CD4-positive, alpha-beta memory T cell (primary cell): Measurements from ENCODE around the gene MDK. TPM values are rescaled to one million over a fixed set of nuclear protein-coding genes. Genes with fewer than 3 reads are reported as not detected.

ENCODE experiments used
- CTCF ChIA-PET: fragments of 350-600 bp; sonication (Branson Sonifier 250); formaldehyde crosslinking; loops from one replicate; lab custom pipeline; 2021; ENCODE audit warnings: inconsistent platforms; ENCODE audit not compliant: partially characterized antibody; lab: Charles Lee
- POLR2A ChIA-PET: fragments of 350-600 bp; sonication (Branson Sonifier 250); formaldehyde crosslinking; loops from one replicate; lab custom pipeline; 2021; ENCODE audit not compliant: partially characterized antibody; lab: Charles Lee
- DNase-seq, 5 donors: peaks; one replicate each; pipeline versions ENCODE4 v3.0.0 to v3.0.0-alpha.2; 2020 to 2022; ENCODE audit warnings: mixed read lengths in 1 of 5
- H3K27ac ChIP-seq: one replicate; pipeline ENCODE4 v1.7.0; 2013; ENCODE audit warnings: low read depth, low read length
- H3K27me3 ChIP-seq: 2 replicates; pipeline ENCODE4 v1.7.0; 2013; ENCODE audit warnings: mild to moderate bottlenecking, low read length, moderate library complexity; ENCODE audit not compliant: insufficient read depth
- H3K36me3 ChIP-seq: 2 replicates; pipeline ENCODE4 v1.7.0; 2013; ENCODE audit warnings: mild to moderate bottlenecking, low read length, moderate library complexity; ENCODE audit not compliant: insufficient read depth
- H3K4me1 ChIP-seq: 2 replicates; pipeline ENCODE4 v1.7.0; 2013; ENCODE audit warnings: mild to moderate bottlenecking, low read length, moderate library complexity; ENCODE audit not compliant: insufficient read depth
- H3K4me3 ChIP-seq, 2 donors: one replicate each; pipeline ENCODE4 v1.7.0; 2013; ENCODE audit warnings: low read length in 2 of 2, mild to moderate bottlenecking in 1 of 2
- H3K9me3 ChIP-seq, 2 donors: one replicate each; pipeline ENCODE4 v1.7.0; 2013; ENCODE audit warnings: low read length in 2 of 2, control low read depth in 1 of 2; ENCODE audit not compliant: control insufficient read depth in 1 of 2
- H3K27ac Mint-ChIP-seq, 7 donors: one replicate each; pipeline ENCODE4 v1.8.0; 2020 to 2021; ENCODE audit warnings: mixed read lengths in 7 of 7, mild to moderate bottlenecking in 6 of 7, inconsistent platforms in 3 of 7, moderate library complexity in 3 of 7
- H3K27me3 Mint-ChIP-seq, 2 donors: one replicate each; pipeline ENCODE4 v1.8.0; 2020 to 2021; ENCODE audit warnings: mixed read lengths in 2 of 2
- H3K36me3 Mint-ChIP-seq, 2 donors: one replicate each; pipeline ENCODE4 v1.8.0; 2020 to 2021; ENCODE audit warnings: mixed read lengths in 2 of 2, inconsistent platforms in 1 of 2, mild to moderate bottlenecking in 1 of 2
- H3K4me1 Mint-ChIP-seq, 4 donors: one replicate each; pipeline ENCODE4 v1.8.0; 2020 to 2021; ENCODE audit warnings: mixed read lengths in 4 of 4, mild to moderate bottlenecking in 1 of 4
- H3K4me3 Mint-ChIP-seq, 8 donors: one replicate each; pipeline ENCODE4 v1.8.0; 2020 to 2021; ENCODE audit warnings: mixed read lengths in 8 of 8, mild to moderate bottlenecking in 7 of 8, moderate library complexity in 6 of 8, inconsistent platforms in 3 of 8
- H3K9me3 Mint-ChIP-seq, 8 donors: one replicate each; pipeline ENCODE4 v1.8.0; 2020 to 2021; ENCODE audit warnings: mixed read lengths in 8 of 8, mild to moderate bottlenecking in 5 of 8, inconsistent platforms in 3 of 8, moderate library complexity in 1 of 8
- intact Hi-C: fragments of 100-400 bp; cut with micrococcal nuclease; formaldehyde crosslinking; loops from one replicate; pipeline ENCODE4 v1.15.1; 2023
- polyA plus RNA-seq, 2 donors: library from polyadenylated mRNA; unstranded; fragments of 300-500 nt; fragmentation: Illumina TruSeq; gene quantifications; one replicate each; pipeline ENCODE4 v1.2.3, GENCODE V29; 2021
- total RNA-seq, 2 experiments: library from RNA; stranded (reverse); gene quantifications; one replicate each; pipeline ENCODE4 v1.2.3, GENCODE V29; 2021

MDK gene
- total and polyA plus RNA-seq, 4 experiments from 2014 or later, result 4.7 to 5.6 TPM; not detected in 2

GRCh38 chr11:46364791-46365190, 16.7 kb upstream of the MDK start:
- CTCF ChIA-PET, result interaction anchor here (0.7 to 15.2 kb wide), 4 partner anchors 14 to 126 kb away, joined by 3 to 469 read pairs (median 5); partner anchors contain the start of gene DGKZ

GRCh38 chr11:46366260-46366659, 15.2 kb upstream of the MDK start:
- POLR2A ChIA-PET, result interaction anchor here (0.8 to 19.9 kb wide), 3 partner anchors 15 to 51 kb away, joined by 3 to 334 read pairs (median 5); partner anchors contain the start of genes DGKZ and MDK
- H3K4me3 Mint-ChIP-seq, result no peak overlapping the region

More at GRCh38 chr11:46364791-46365190, 16.7 kb upstream of the MDK start:
- Histone ChIP-seq H3K27ac (no peak overlapping the region), H3K27me3 (no peaks in the 10 kb centered on the region), H3K4me3 (no peak overlapping the region), H3K4me1 (peaks cover 81% of the 10 kb centered on the region), H3K9me3 (no peaks in the 10 kb centered on the region), H3K36me3 (peaks cover 37% of the 10 kb centered on the region)
- H3K36me3 Mint-ChIP-seq, result peaks cover 10 to 42% of the 10 kb centered on the region in 2 donors
- H3K4me3 Mint-ChIP-seq, result peak overlapping the region in 1 of 8 donors; percentile 20
- DNase-seq, result peak in 1 of 5 donors; percentile 0
- POLR2A ChIA-PET, result interaction anchor here (19.9 kb wide), 1 partner anchor 14 kb away, joined by 334 read pairs; the partner anchor contains the start of gene DGKZ
- H3K9me3 Mint-ChIP-seq, result no peaks in the 10 kb centered on the region
- H3K27me3 Mint-ChIP-seq, result no peaks in the 10 kb centered on the region
- H3K4me1 Mint-ChIP-seq, result peaks cover 29 to 79% (median 56%) of the 10 kb centered on the region in 4 donors
- intact Hi-C loops, result loop anchor here (5.0 kb wide), 1 partner anchor 57 kb away; no protein-coding TSS in a partner anchor
- peak overlapping the region; percentile 36 to 86 (median 54) for H3K27ac Mint-ChIP-seq

GRCh38 chr11:46366661-46367161, 14.8 kb upstream of the MDK start:
- CTCF ChIA-PET, result interaction anchor here (0.8 to 15.2 kb wide), 4 partner anchors 16 to 127 kb away, joined by 3 to 469 read pairs (median 4); partner anchors contain the start of gene DGKZ
- Histone ChIP-seq H3K36me3 (peaks cover 47% of the 10 kb centered on the region), H3K4me1 (peaks cover 61% of the 10 kb centered on the region), H3K4me3 (no peak overlapping the region), H3K27ac (peak overlapping the region; percentile 22), H3K27me3 (no peaks in the 10 kb centered on the region), H3K9me3 (no peaks in the 10 kb centered on the region)
- Mint-ChIP-seq H3K27me3 (no peaks in the 10 kb centered on the region), H3K4me1 (peaks cover 22 to 60% (median 44%) of the 10 kb centered on the region in 4 donors), H3K9me3 (no peaks in the 10 kb centered on the region), H3K27ac (no peak overlapping the region), H3K4me3 (no peak overlapping the region), H3K36me3 (peaks cover 15 to 51% of the 10 kb centered on the region in 2 donors)
- no peak for DNase-seq
- intact Hi-C loops, result loop anchor here (1.0 to 5.0 kb wide), 3 partner anchors 14 to 127 kb away; no protein-coding TSS in a partner anchor
- POLR2A ChIA-PET, result interaction anchor here (0.8 to 19.9 kb wide), 3 partner anchors 14 to 51 kb away, joined by 3 to 334 read pairs (median 5); partner anchors contain the start of genes DGKZ and MDK

More at GRCh38 chr11:46366260-46366659, 15.2 kb upstream of the MDK start:
- no peaks in the 10 kb centered on the region for H3K9me3 ChIP-seq
- no peaks in the 10 kb centered on the region for H3K9me3 Mint-ChIP-seq
- H3K36me3 Mint-ChIP-seq, result peaks cover 15 to 48% of the 10 kb centered on the region in 2 donors
- peaks cover 44% of the 10 kb centered on the region for H3K36me3 ChIP-seq
- no peaks in the 10 kb centered on the region for H3K27me3 ChIP-seq
- DNase-seq, result no peak
- intact Hi-C loops, result loop anchor here (5.0 kb wide), 1 partner anchor 59 kb away; no protein-coding TSS in a partner anchor
- H3K4me1 ChIP-seq, result peaks cover 66% of the 10 kb centered on the region
- no peak overlapping the region for H3K4me3 ChIP-seq
- H3K27ac Mint-ChIP-seq, result peak overlapping the region in 1 of 7 donors; percentile 12
- H3K4me1 Mint-ChIP-seq, result peaks cover 22 to 65% (median 46%) of the 10 kb centered on the region in 4 donors
- no peaks in the 10 kb centered on the region for H3K27me3 Mint-ChIP-seq
- CTCF ChIA-PET, result interaction anchor here (0.7 to 15.2 kb wide), 4 partner anchors 16 to 128 kb away, joined by 3 to 469 read pairs (median 4); partner anchors contain the start of gene DGKZ
- H3K27ac ChIP-seq, result no peak overlapping the region

DNA sequence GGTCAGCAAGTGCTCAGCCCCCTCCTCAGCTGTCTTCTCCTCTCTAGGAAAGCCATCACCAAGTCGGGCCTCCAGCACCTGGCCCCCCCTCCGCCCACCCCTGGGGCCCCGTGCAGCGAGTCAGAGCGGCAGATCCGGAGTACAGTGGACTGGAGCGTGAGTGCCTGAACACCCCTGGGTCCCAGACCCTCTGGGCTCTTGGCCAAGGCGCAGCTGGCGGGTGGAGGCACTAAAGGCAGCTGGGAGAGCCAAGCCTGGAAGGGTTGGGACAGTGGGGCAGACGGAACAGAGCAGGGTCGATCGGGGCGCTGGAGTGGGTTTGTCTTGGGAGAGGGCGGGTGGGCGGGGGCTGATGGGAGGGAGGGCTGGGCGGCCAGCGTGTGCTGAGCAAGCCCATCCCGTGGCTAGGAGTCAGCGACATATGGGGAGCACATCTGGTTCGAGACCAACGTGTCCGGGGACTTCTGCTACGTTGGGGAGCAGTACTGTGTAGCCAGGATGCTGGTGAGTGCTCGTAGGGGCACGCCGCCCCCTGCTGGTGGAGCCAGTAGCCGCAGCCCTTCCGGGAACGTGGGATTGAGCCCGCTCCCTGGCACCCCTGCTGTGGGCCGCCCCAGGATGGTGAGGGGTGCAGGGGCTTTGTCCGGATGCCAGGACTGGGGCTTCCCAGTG, 14.1 kb upstream of the MDK start:
- H3K4me1 ChIP-seq, result peaks cover 55% of the 10 kb centered on the region

GRCh38 chr11:46367916-46368267, 13.6 kb upstream of the MDK start:
- no peak for DNase-seq
- ChIA-PET POLR2A (interaction anchor here (19.9 kb wide), 1 partner anchor 17 kb away, joined by 334 read pairs; the partner anchor contains the start of gene DGKZ), CTCF (interaction anchor here (0.6 to 15.2 kb wide), 10 partner anchors 8 to 698 kb away, joined by 3 to 469 read pairs (median 4); partner anchors contain the start of gene DGKZ)
- no peak overlapping the region for H3K27ac ChIP-seq
- no peak overlapping the region for H3K4me3 Mint-ChIP-seq
- H3K27me3 ChIP-seq, result no peaks in the 10 kb centered on the region
- no peaks in the 10 kb centered on the region for H3K9me3 ChIP-seq
- H3K27me3 Mint-ChIP-seq, result no peaks in the 10 kb centered on the region
- H3K9me3 Mint-ChIP-seq, result no peaks in the 10 kb centered on the region
- intact Hi-C loops, result loop anchor here (1.0 to 5.0 kb wide), 3 partner anchors 16 to 129 kb away; no protein-coding TSS in a partner anchor
- peaks cover 15 to 56% of the 10 kb centered on the region in 2 donors for H3K36me3 Mint-ChIP-seq
- H3K36me3 ChIP-seq, result peaks cover 49% of the 10 kb centered on the region
- H3K4me1 Mint-ChIP-seq, result peaks cover 19 to 49% (median 36%) of the 10 kb centered on the region in 4 donors
- H3K4me3 ChIP-seq, result no peak overlapping the region
- H3K27ac Mint-ChIP-seq, result peak overlapping the region in 3 of 7 donors; percentile 24 to 70 (median 42)
- peaks cover 50% of the 10 kb centered on the region for H3K4me1 ChIP-seq

More for the DNA sequence above, 14.1 kb upstream of the MDK start:
- Histone ChIP-seq H3K4me3 (no peak overlapping the region), H3K9me3 (no peaks in the 10 kb centered on the region), H3K36me3 (peaks cover 51% of the 10 kb centered on the region), H3K27ac (peak overlapping the region; percentile 22), H3K27me3 (no peaks in the 10 kb centered on the region)
- Mint-ChIP-seq H3K4me3 (no peak overlapping the region), H3K36me3 (peaks cover 15 to 55% of the 10 kb centered on the region in 2 donors), H3K9me3 (no peaks in the 10 kb centered on the region), H3K27me3 (no peaks in the 10 kb centered on the region), H3K4me1 (peaks cover 21 to 55% (median 40%) of the 10 kb centered on the region in 4 donors), H3K27ac (peak overlapping the region in 3 of 7 donors; percentile 24 to 53 (median 42))
- POLR2A ChIA-PET, result interaction anchor here (0.8 to 19.9 kb wide), 3 partner anchors 14 to 52 kb away, joined by 3 to 334 read pairs (median 5); partner anchors contain the start of genes DGKZ and MDK
- CTCF ChIA-PET, result interaction anchor here (0.6 to 15.2 kb wide), 9 partner anchors 9 to 699 kb away, joined by 3 to 469 read pairs (median 4); partner anchors contain the start of gene DGKZ
- DNase-seq, result peak; percentile 68 to 74 (median 73)
- intact Hi-C loops, result loop anchor here (1.0 to 5.0 kb wide), 3 partner anchors 15 to 128 kb away; no protein-coding TSS in a partner anchor

DNA sequence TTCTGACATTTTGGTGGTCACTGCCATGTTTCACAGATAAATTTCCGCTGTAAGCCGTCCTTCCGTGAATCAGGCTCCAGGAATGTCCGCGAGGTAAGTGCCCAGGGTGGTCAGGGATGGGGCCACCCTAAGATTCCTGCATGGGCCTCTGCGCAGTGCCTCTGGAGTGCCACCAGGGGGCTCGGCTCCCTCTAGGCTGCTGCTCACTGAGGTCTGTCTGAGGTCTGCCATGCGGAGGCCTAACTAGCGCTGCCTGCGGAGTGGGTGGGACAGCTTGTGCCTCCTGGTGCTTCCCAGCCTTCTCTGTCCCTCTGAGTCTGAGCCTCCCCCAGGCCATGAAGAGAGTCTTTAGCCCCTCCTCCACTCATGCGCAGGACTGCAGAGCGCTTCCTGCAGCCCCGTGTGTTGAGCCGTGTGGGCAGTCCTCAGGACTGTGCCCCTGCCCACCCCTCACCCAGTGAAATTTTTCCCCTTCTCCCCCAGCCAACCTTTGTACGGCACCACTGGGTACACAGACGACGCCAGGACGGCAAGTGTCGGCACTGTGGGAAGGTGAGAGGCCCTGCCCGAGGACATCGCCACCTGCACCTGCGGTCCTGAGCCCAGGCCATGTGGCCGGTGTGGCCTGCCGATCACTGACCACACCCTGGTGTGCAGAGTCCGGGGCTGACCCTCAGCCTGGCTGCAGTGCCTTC, 11.9 kb upstream of the MDK start:
- no peak overlapping the region for H3K27ac ChIP-seq
- intact Hi-C loops, result loop anchor here (5.0 kb wide), 1 partner anchor 62 kb away; no protein-coding TSS in a partner anchor
- POLR2A ChIA-PET, result interaction anchor here (1.2 to 19.9 kb wide), 2 partner anchors 8 to 19 kb away, joined by 3 to 334 read pairs; partner anchors contain the start of gene DGKZ

More for the DNA sequence above, 11.9 kb upstream of the MDK start:
- CTCF ChIA-PET, result interaction anchor here (0.6 to 15.2 kb wide), 4 partner anchors 9 to 387 kb away, joined by 3 to 469 read pairs (median 4); partner anchors contain the start of gene DGKZ
- no peaks in the 10 kb centered on the region for H3K27me3 Mint-ChIP-seq
- Histone ChIP-seq H3K36me3 (peaks cover 56% of the 10 kb centered on the region), H3K27me3 (no peaks in the 10 kb centered on the region), H3K4me3 (no peak overlapping the region), H3K9me3 (no peaks in the 10 kb centered on the region), H3K4me1 (peaks cover 32% of the 10 kb centered on the region)
- H3K4me3 Mint-ChIP-seq, result no peak overlapping the region
- peaks cover 15 to 52% of the 10 kb centered on the region in 2 donors for H3K36me3 Mint-ChIP-seq
- H3K4me1 Mint-ChIP-seq, result peaks cover 11 to 39% (median 23%) of the 10 kb centered on the region in 4 donors
- DNase-seq, result peak in 3 of 5 donors; percentile 43 to 50 (median 48)
- no peaks in the 10 kb centered on the region for H3K9me3 Mint-ChIP-seq
- peak overlapping the region; percentile 53 to 83 (median 77) for H3K27ac Mint-ChIP-seq
